22Rv1 (cell line): ENCODE results near the gene HOXD8.

Experiments
- H3K27ac ChIP-seq: fragments of 450-650 bp; 2 replicates; pipeline ENCODE4 v1.5.1; 2017
- CTCF ChIP-seq: fragments of 450-650 bp; IDR thresholded peaks from 2 replicates; pipeline ENCODE4 v1.5.1; 2017; ENCODE audit warnings: mild to moderate bottlenecking
- ZFX ChIP-seq: fragments of 450-650 bp; IDR thresholded peaks from 2 replicates; pipeline ENCODE4 v1.6.1; 2017; ENCODE audit warnings: antibody characterized with exemption, borderline replicate concordance

The HOXD8 gene

GRCh38 chr2:176122683-176123410, 6.7 kb upstream of the HOXD8 start, which contains the start of gene HOXD9:
TSS of gene HOXD9 (plus strand) at chr2:176122719. CDS start at chr2:176122769, 50 bp downstream.
- TF ChIP-seq ZFX (no peak), CTCF (no peak)
- H3K27ac ChIP-seq, result no peak within 1 kb of the TSS

DNA sequence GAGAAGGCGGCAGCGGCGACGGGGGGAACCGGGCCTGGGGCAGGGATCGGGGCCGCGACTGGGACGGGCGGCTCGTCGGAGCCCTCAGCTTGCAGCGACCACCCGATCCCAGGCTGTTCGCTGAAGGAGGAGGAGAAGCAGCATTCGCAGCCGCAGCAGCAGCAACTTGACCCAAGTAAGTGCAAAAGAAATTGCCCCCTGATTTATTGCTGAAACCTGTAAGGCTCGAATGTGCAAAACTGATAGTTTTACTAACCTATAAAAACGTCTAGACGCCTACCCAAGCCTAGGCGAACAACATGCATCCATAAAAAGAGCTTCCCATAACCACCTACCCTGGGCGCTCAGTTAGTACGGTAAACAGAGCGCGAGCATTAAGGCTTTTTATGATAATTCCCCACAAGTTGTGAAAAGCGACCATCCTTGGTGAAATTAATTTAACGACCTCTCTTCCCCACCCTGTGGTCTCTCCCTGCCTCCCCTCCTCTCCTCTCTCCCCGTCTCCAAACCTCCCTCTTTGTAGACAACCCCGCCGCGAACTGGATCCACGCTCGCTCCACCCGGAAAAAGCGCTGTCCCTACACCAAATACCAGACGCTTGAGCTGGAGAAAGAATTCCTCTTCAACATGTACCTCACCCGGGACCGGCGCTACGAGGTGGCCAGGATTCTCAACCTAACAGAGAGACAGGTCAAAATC, 5.9 kb upstream of the HOXD8 start:
- no peak for TF ChIP-seq ZFX
- TF ChIP-seq CTCF, result no peak

GRCh38 chr2:176124110-176124946, 5.2 kb upstream of the HOXD8 start:
- TF ChIP-seq ZFX (no peak), CTCF (no peak)
- H3K27ac ChIP-seq, result no peak overlapping the region

More for the DNA sequence above, 5.9 kb upstream of the HOXD8 start:
- H3K27ac ChIP-seq, result no peak overlapping the region

DNA sequence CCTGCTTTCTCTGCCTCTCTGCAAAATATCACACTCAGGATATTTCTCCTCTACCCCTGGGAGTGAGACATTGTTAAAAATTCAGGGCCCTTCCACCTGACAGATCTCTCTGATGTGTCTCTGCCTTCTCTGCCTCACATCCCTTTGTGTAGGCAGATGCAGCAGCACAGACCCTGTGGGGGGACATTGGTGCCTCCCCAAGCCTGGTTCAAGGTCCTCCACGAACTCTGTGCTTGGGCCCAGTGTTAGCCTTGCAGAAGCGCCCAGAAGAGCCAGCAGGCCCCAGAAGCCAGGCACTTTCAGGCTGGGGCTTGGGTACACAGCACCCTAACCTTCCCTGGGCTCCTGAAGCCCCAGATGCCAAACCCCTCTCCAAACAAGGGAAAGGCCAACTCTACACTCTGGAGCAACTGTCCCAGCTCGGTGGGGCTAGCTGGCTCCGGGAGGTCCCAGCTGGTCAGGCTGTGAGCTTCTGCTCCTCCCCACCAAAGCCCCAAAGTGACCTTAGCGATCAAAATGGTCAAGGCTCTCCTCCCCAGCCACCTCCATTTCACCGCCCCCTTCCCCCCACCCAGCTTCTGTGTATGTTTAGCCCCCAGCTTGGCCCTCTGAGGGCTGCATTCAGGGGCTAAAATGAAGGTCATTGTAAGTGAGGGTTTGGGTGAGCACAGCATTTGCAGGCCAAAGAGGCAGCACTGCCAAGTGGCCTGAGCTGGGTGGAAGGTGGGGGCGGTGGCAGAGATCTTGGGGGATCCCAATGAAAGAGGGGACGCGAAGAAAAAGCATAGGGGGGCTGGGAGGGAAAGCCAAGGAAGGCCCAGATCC, 4.3 kb upstream of the HOXD8 start:
- TF ChIP-seq ZFX, result no peak
- TF ChIP-seq CTCF, result no peak
- H3K27ac ChIP-seq, result no peak overlapping the region

GRCh38 chr2:176125772-176126054, 3.8 kb upstream of the HOXD8 start:
- H3K27ac ChIP-seq, result no peak overlapping the region
- no peak for TF ChIP-seq CTCF
- TF ChIP-seq ZFX, result no peak

DNA sequence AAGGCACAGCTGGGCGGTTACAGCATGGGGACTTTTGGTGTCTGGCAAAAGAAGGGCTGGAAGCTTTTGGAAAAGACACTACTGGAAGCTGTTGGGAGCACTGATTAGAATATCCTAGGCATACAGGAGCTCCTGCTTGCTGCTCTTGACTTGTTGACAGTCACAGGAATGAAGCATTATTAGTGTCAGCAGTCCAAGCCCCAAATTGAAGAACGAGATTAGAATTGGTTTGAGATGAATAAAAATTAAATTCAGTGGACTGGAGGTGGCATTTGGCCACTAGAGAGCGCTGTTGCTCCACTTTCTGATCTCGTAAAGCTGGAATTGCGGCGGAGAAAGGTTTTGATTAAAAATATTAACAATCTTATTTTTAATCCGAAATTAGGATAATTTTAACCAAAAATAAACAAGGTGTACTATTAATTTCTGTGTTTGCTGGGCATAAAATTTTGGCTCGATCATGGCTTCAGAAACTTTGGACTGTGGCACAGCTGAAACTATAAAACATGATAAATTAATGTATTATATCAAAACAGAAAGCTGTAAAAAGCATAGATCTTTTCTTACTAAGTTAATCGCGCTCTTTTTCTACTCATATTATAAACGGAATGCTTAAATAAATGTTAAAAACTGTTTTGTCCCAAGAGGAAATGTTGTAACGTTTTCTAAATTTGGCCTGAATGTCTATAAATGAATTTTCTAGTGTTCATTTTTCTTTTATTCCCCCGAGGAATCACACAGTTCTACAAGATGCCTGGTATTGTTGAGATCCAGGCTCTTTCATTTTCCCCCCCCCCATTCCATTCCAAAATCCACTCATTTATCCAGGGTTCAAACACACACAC, 2.4 kb upstream of the HOXD8 start:
- no peak for TF ChIP-seq ZFX
- peak; percentile 72 for TF ChIP-seq CTCF
- H3K27ac ChIP-seq, result no peak overlapping the region
